Endothelial cell of umbilical vein (primary cell): ENCODE data around the gene TBX1. TPM values are rescaled to one million over a fixed set of nuclear protein-coding genes. Genes with fewer than 3 reads are reported as not detected.

Experiments
- BruUV-seq: library from RNA; stranded (reverse); fragments of 400-500 nt; replicated peaks from 2 replicates; lab custom pipeline; 2021; lab: Mats Ljungman, UMichigan
- CTCF ChIA-PET: fragments of 300-600, 350-600 bp; sonication (Branson Sonifier 250); formaldehyde crosslinking; loops from one replicate; lab custom pipeline; 2021; ENCODE audit warnings: antibody characterized with exemption, inconsistent platforms; lab: Charles Lee
- POLR2A ChIA-PET: fragments of 300-600, 350-600 bp; sonication (Branson Sonifier 250); formaldehyde crosslinking; loops from one replicate; lab custom pipeline; 2021; ENCODE audit warnings: antibody characterized with exemption, inconsistent platforms; lab: Charles Lee
- DNase-seq: peaks from one replicate; pipeline ENCODE4 v3.0.0-alpha.2; 2011; ENCODE audit warnings: low read depth, low spot score
- FAIRE-seq: peaks from 2 replicates; lab custom pipeline; 2011; peaks lifted over from hg19 to GRCh38; lab: Jason Lieb, UNC
- H2AFZ ChIP-seq: 2 replicates; pipeline ENCODE4 v1.6.0; 2012; ENCODE audit warnings: low read depth, low read length, control low read depth, inconsistent platforms
- H3K27ac ChIP-seq: 2 replicates; pipeline ENCODE4 v1.5.1; 2011; ENCODE audit warnings: low read depth, mild to moderate bottlenecking, control low read depth, low read length, moderate library complexity; ENCODE audit not compliant: insufficient read depth
- H3K27me3 ChIP-seq, 2 experiments: 2 replicates each; pipeline versions ENCODE4 v1.6.0 to v1.6.1; 2011; ENCODE audit warnings: low read length in 2 of 2, mixed read lengths in 1 of 2; ENCODE audit not compliant: control insufficient read depth in 2 of 2, insufficient read depth in 2 of 2
- H3K36me3 ChIP-seq, 2 experiments: 2 replicates in 1 of 2; 3 replicates in 1 of 2; pipeline ENCODE4 v1.5.1; 2011; ENCODE audit warnings: low read length in 2 of 2, mild to moderate bottlenecking in 1 of 2, moderate library complexity in 1 of 2; ENCODE audit not compliant: control insufficient read depth in 2 of 2, insufficient read depth in 2 of 2; ENCODE audit errors: extremely low read depth in 1 of 2
- H3K4me1 ChIP-seq: 3 replicates; pipeline ENCODE4 v1.5.1; 2011; ENCODE audit warnings: mild to moderate bottlenecking, low read length; ENCODE audit not compliant: control insufficient read depth, insufficient read depth; ENCODE audit errors: extremely low read depth
- H3K4me2 ChIP-seq: 2 replicates; pipeline ENCODE4 v1.6.1; 2011; ENCODE audit warnings: low read length, control low read depth, mixed read lengths; ENCODE audit not compliant: insufficient read depth
- H3K4me3 ChIP-seq, 3 experiments: fragments of 200-600 bp in 1 of 3; sonication (generic), shearing (Covaris generic) in 1 of 3; replicated peaks in 1 of 3; 2 replicates each; pipeline ENCODE4 v1.5.1; 2011 to 2016; ENCODE audit warnings: control low read depth in 3 of 3, low read length in 3 of 3, mild to moderate bottlenecking in 2 of 3, inconsistent platforms in 1 of 3, low read depth in 1 of 3, moderate library complexity in 1 of 3; ENCODE audit not compliant: insufficient read depth in 1 of 3
- H3K79me2 ChIP-seq: 2 replicates; pipeline ENCODE4 v1.6.0; 2012; ENCODE audit warnings: low read length, inconsistent platforms; ENCODE audit not compliant: control insufficient read depth, insufficient read depth
- H3K9ac ChIP-seq: replicated peaks from 2 replicates; pipeline ENCODE3; 2011; ENCODE audit warnings: low read length, control low read depth; ENCODE audit not compliant: insufficient read depth; ENCODE audit errors: extremely low read depth
- H3K9me1 ChIP-seq: replicated peaks from 3 replicates; pipeline ENCODE4 v1.6.0; 2011; ENCODE audit warnings: mild to moderate bottlenecking, low read length; ENCODE audit not compliant: control insufficient read depth, insufficient read depth; ENCODE audit errors: extremely low read depth
- H3K9me3 ChIP-seq: replicated peaks from 2 replicates; pipeline ENCODE4 v1.5.1; 2012; ENCODE audit warnings: low read length, inconsistent platforms; ENCODE audit not compliant: control insufficient read depth, insufficient read depth
- H4K20me1 ChIP-seq: replicated peaks from 2 replicates; pipeline ENCODE3; 2011; ENCODE audit warnings: mild to moderate bottlenecking, low read length; ENCODE audit not compliant: control insufficient read depth, insufficient read depth; ENCODE audit errors: extremely low read depth
- CTCF ChIP-seq, 2 donors: IDR thresholded peaks; 1 replicate in 1 of 2; 2 replicates in 1 of 2; pipeline ENCODE4 v1.5.1; 2011; ENCODE audit warnings: low read length in 2 of 2, mild to moderate bottlenecking in 2 of 2, moderate library complexity in 2 of 2, control low read depth in 1 of 2, inconsistent platforms in 1 of 2, low read depth in 1 of 2; ENCODE audit not compliant: insufficient read depth in 1 of 2; ENCODE audit errors: extremely low read depth in 1 of 2
- EZH2 ChIP-seq: IDR thresholded peaks from 2 replicates; pipeline ENCODE4 v1.6.1; 2012; ENCODE audit warnings: borderline replicate concordance, low read depth, mild to moderate bottlenecking, moderate library complexity, low read length, inconsistent platforms; ENCODE audit not compliant: severe bottlenecking
- FOS ChIP-seq: IDR thresholded peaks from 2 replicates; pipeline ENCODE4 v1.6.1; 2011; ENCODE audit warnings: mild to moderate bottlenecking, low read length, moderate library complexity, borderline replicate concordance; ENCODE audit not compliant: insufficient read depth
- GATA2 ChIP-seq: IDR thresholded peaks from 2 replicates; pipeline ENCODE4 v1.7.0; 2011; ENCODE audit warnings: low read depth, mild to moderate bottlenecking, moderate library complexity, mixed read lengths, low read length; ENCODE audit not compliant: insufficient read length, insufficient read depth
- JUN ChIP-seq: IDR thresholded peaks from 2 replicates; pipeline ENCODE4 v1.6.1; 2011; ENCODE audit warnings: borderline replicate concordance, low read depth; ENCODE audit not compliant: insufficient read length, insufficient read depth
- MAX ChIP-seq: IDR thresholded peaks from 2 replicates; pipeline ENCODE4 v1.6.1; 2011; ENCODE audit not compliant: insufficient read depth, insufficient read length
- MYC ChIP-seq: IDR thresholded peaks from one replicate; pipeline ENCODE4 v1.6.1; 2011; ENCODE audit warnings: mild to moderate bottlenecking, low read depth, low read length
- POLR2A ChIP-seq: IDR thresholded peaks from 2 replicates; pipeline ENCODE4 v1.6.1; 2012; ENCODE audit warnings: low read depth, mild to moderate bottlenecking, control low read depth, low read length
- POLR2AphosphoS5 ChIP-seq: IDR thresholded peaks from 2 replicates; pipeline ENCODE4 v1.6.1; 2012; ENCODE audit warnings: low read depth, mild to moderate bottlenecking, control low read depth, low read length, moderate library complexity; ENCODE audit not compliant: insufficient read depth
- dilution Hi-C: fragments of 300-500 bp; cut with MboI; formaldehyde crosslinking; loops from one replicate; pipeline ENCODE4 v1.15.0; 2019; ENCODE audit warnings: low sequenced_read_pairs; ENCODE audit not compliant: extremely low pct_ligation_motif_present
- intact Hi-C: fragments of 100-400 bp; cut with micrococcal nuclease; formaldehyde crosslinking; loops from one replicate; pipeline ENCODE4 v1.10.0; 2022
- polyA plus RNA-seq, 4 experiments: library from polyadenylated mRNA; depleted of rRNA in 3 of 4; stranded (reverse) in 3 of 4; unstranded in 1 of 4; fragments of >200 nt; gene quantifications; 2 replicates each; pipeline versions ENCODE4 v1.2.1 to v1.2.3, GENCODE V29; 2011 to 2012; ENCODE audit warnings: missing spikeins in 1 of 4
- total RNA-seq: library from RNA; stranded (reverse); gene quantifications from 2 replicates; pipeline ENCODE4 v1.2.3, GENCODE V29; 2021

TBX1 gene
- total and polyA plus RNA-seq, 2 donors (not counting 3 experiments of a cell fraction or from before 2014, with no cell fraction given) = 11.0 to 30.2 TPM

- POLR2A ChIA-PET = no interaction called here
- Histone ChIP-seq H3K9me1 (no peaks in the 10 kb centered on the region), H2AFZ (no peak overlapping the region), H3K79me2 (no peaks in the 10 kb centered on the region), H3K27ac (no peak overlapping the region), H3K4me2 (no peak overlapping the region), H3K4me1 (peaks cover 9% of the 10 kb centered on the region), H3K9ac (no peak overlapping the region), H3K36me3 (peaks cover 0 to 14% of the 10 kb centered on the region in 2 experiments), H3K27me3 (peaks cover 0 to 2% of the 10 kb centered on the region in 2 experiments), H4K20me1 (no peaks in the 10 kb centered on the region), H3K4me3 (no peak overlapping the region), H3K9me3 (no peaks in the 10 kb centered on the region)
- intact Hi-C loops (no loop called here), dilution Hi-C loops (no loop called here)
- DNase-seq = no peak
- CTCF ChIA-PET = no interaction called here
- TSS peak; percentile 34 for BruUV-seq
- FAIRE-seq = no peak
- no peak for TF ChIP-seq POLR2AphosphoS5
- TF ChIP-seq JUN = no peak
Observed at GRCh38 chr22:19722178-19722981, 38.2 kb upstream of the TBX1 start.

DNA sequence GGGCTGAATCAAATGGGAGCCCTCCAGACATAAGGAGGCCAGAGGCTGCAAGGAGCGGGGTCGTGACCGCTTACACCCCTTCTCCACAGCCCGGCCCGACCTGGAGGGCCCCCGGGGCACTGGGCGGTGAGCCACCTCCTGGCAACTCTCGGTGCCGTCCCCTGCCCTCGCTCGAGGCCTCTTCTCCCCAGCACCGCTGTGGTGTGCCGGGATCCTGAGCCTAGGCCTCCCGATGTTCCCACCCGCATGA is 37.7 kb upstream of the TBX1 start:
- no peaks in the 10 kb centered on the region for H3K9me1 ChIP-seq
- H3K9ac ChIP-seq = no peak overlapping the region
- intact Hi-C loops (no loop called here), dilution Hi-C loops (no loop called here)
- TF ChIP-seq FOS = no peak
- TF ChIP-seq EZH2 = no peak
- TF ChIP-seq GATA2 = no peak
- no peak for TF ChIP-seq MAX
- no peak for TF ChIP-seq POLR2AphosphoS5
- no peak for TF ChIP-seq JUN
- no peak for TF ChIP-seq CTCF (IDR thresholded peaks at IDR 0.05; ENCODE audit: extremely low read depth in 1 of 2, insufficient read depth in 1 of 2, low read depth in 1 of 2, low read length in 2 of 2)
- no peak for TF ChIP-seq POLR2A
- no peak for TF ChIP-seq MYC
- no peaks in the 10 kb centered on the region for H3K9me3 ChIP-seq
- no peak overlapping the region for H3K4me3 ChIP-seq
- CTCF ChIA-PET = interaction anchor here (1.0 to 1.7 kb wide), 3 partner anchors 8 to 189 kb away, joined by 3 to 54 read pairs (median 3); partner anchors contain the start of gene SEPTIN5
- no peak overlapping the region for H3K4me2 ChIP-seq
- no peak overlapping the region for H3K27ac ChIP-seq
- H3K4me1 ChIP-seq = peaks cover 6% of the 10 kb centered on the region
- FAIRE-seq (no peak), DNase-seq (no peak)
- peaks cover 0 to 14% of the 10 kb centered on the region in 2 experiments for H3K36me3 ChIP-seq
- BruUV-seq = no TSS peak
- H3K27me3 ChIP-seq = peaks cover 0 to 2% of the 10 kb centered on the region in 2 experiments
- POLR2A ChIA-PET = no interaction called here
- no peaks in the 10 kb centered on the region for H3K79me2 ChIP-seq
- no peaks in the 10 kb centered on the region for H4K20me1 ChIP-seq
- H2AFZ ChIP-seq = peak overlapping the region; percentile 0
